Measurements from ENCODE around the gene GCGR.

GRCh38 chr17:81821147-81821546 lies 17.2 kb downstream of the GCGR start:
- TF ChIP-seq CTCF (IDR thresholded peaks at IDR 0.05) (no peak), POLR2A (IDR thresholded peaks at IDR 0.05) (no peak), POLR2AphosphoS5 (IDR thresholded peaks at IDR 0.05) (no peak), EP300 (IDR thresholded peaks at IDR 0.05; ENCODE audit: low read depth) (no peak)
